Endothelial cell (in vitro differentiated cells): ENCODE measurements around the gene PFKFB3. TPM values are rescaled to one million over a fixed set of nuclear protein-coding genes. Genes with fewer than 3 reads are reported as not detected.

Experiments
- DNase-seq: peaks from one replicate; pipeline ENCODE4 v3.0.0; 2021; ENCODE audit warnings: low spot score
- H3K27ac Mint-ChIP-seq: one replicate; pipeline ENCODE4 v1.8.0; 2021; ENCODE audit warnings: mixed read lengths, inconsistent platforms; ENCODE audit not compliant: unreplicated experiment
- H3K27me3 Mint-ChIP-seq: one replicate; pipeline ENCODE4 v1.8.0; 2021; ENCODE audit warnings: mild to moderate bottlenecking, moderate library complexity, mixed read lengths, inconsistent platforms; ENCODE audit not compliant: unreplicated experiment
- H3K36me3 Mint-ChIP-seq: one replicate; pipeline ENCODE4 v1.8.0; 2021; ENCODE audit warnings: mild to moderate bottlenecking, low read depth, mixed read lengths, inconsistent platforms; ENCODE audit not compliant: unreplicated experiment
- H3K4me1 Mint-ChIP-seq: one replicate; pipeline ENCODE4 v1.8.0; 2021; ENCODE audit warnings: mild to moderate bottlenecking, mixed read lengths, inconsistent platforms; ENCODE audit not compliant: unreplicated experiment
- H3K4me3 Mint-ChIP-seq: one replicate; pipeline ENCODE4 v1.8.0; 2021; ENCODE audit warnings: mild to moderate bottlenecking, mixed read lengths, inconsistent platforms; ENCODE audit not compliant: unreplicated experiment
- H3K9me3 Mint-ChIP-seq: one replicate; pipeline ENCODE4 v1.8.0; 2021; ENCODE audit warnings: mixed read lengths, inconsistent platforms; ENCODE audit not compliant: unreplicated experiment
- CTCF ChIP-seq: fragments of 200-600 bp; sonication (generic); IDR thresholded peaks from one replicate; pipeline ENCODE4 v1.5.0; 2021; ENCODE audit warnings: antibody characterized with exemption; ENCODE audit not compliant: unreplicated experiment
- total RNA-seq: library from RNA; stranded (reverse); fragmentation: NEBNext Ultra II Directional; extraction: Animal tissue kit (Norgen Biotek cat#: 25700); gene quantifications from one replicate; pipeline ENCODE4 v1.2.1, GENCODE V29; 2021; ENCODE audit not compliant: unreplicated experiment

PFKFB3 gene
- total RNA-seq, 1 donor from 2014 or later = 32.3 TPM

GRCh38 chr10:6199131-6199733, 3.5 kb upstream of the PFKFB3 start:
- Mint-ChIP-seq H3K27me3 (peaks cover 6% of the 10 kb centered on the region), H3K4me1 (peaks cover 7% of the 10 kb centered on the region), H3K36me3 (peaks cover 4% of the 10 kb centered on the region), H3K9me3 (no peaks in the 10 kb centered on the region), H3K27ac (no peak overlapping the region), H3K4me3 (no peak overlapping the region)
- no peak for TF ChIP-seq CTCF
- no peak for DNase-seq

GRCh38 chr10:6200440-6200733, 2.3 kb upstream of the PFKFB3 start:
- H3K4me3 Mint-ChIP-seq = peak overlapping the region; percentile 10
- TF ChIP-seq CTCF = no peak
- no peak for DNase-seq
- H3K9me3 Mint-ChIP-seq = no peaks in the 10 kb centered on the region
- H3K36me3 Mint-ChIP-seq = peaks cover 4% of the 10 kb centered on the region
- no peak overlapping the region for H3K27ac Mint-ChIP-seq
- peaks cover 10% of the 10 kb centered on the region for H3K27me3 Mint-ChIP-seq
- peaks cover 10% of the 10 kb centered on the region for H3K4me1 Mint-ChIP-seq

- Mint-ChIP-seq H3K36me3 (peaks cover 4% of the 10 kb centered on the region), H3K27me3 (peaks cover 10% of the 10 kb centered on the region), H3K4me1 (peaks cover 8% of the 10 kb centered on the region), H3K9me3 (no peaks in the 10 kb centered on the region), H3K4me3 (peak overlapping the region; percentile 62), H3K27ac (no peak overlapping the region)
- peak; percentile 38 for DNase-seq
- no peak for TF ChIP-seq CTCF
Measured at GRCh38 chr10:6200734-6201515, 1.8 kb upstream of the PFKFB3 start.

GRCh38 chr10:6201516-6201975, 1.2 kb upstream of the PFKFB3 start:
- Mint-ChIP-seq H3K4me1 (peaks cover 8% of the 10 kb centered on the region), H3K36me3 (peaks cover 4% of the 10 kb centered on the region), H3K27ac (no peak overlapping the region), H3K9me3 (no peaks in the 10 kb centered on the region), H3K27me3 (peaks cover 7% of the 10 kb centered on the region), H3K4me3 (peak overlapping the region; percentile 84)
- DNase-seq = peak; percentile 56
- TF ChIP-seq CTCF = no peak

- no peak for TF ChIP-seq CTCF
- Mint-ChIP-seq H3K36me3 (peaks cover 4% of the 10 kb centered on the region), H3K27ac (no peak overlapping the region), H3K4me3 (peak overlapping the region; percentile 84), H3K9me3 (no peaks in the 10 kb centered on the region), H3K4me1 (peaks cover 8% of the 10 kb centered on the region), H3K27me3 (peaks cover 6% of the 10 kb centered on the region)
- peak; percentile 18 for DNase-seq
Measured at GRCh38 chr10:6202098-6202683, 541 bp upstream of the PFKFB3 start.
